Heart right ventricle (tissue), 16 donors: ENCODE data around the gene ATP11B. TPM values are rescaled to one million over a fixed set of nuclear protein-coding genes. Genes with fewer than 3 reads are reported as not detected.
"Not testable (repeated sequence)": the region's sequence is repeated elsewhere in the genome, so short reads cannot be mapped to it uniquely, and the experiment has no call there.

Experiments used
- ATAC-seq, 8 donors: fragments of 200-7000 bp; cut with Tn5 transposase; one replicate each; pipeline ENCODE4 v1.9.1; 2020; ENCODE audit warnings: mild to moderate bottlenecking in 8 of 8, moderate library complexity in 8 of 8, moderate number of reproducible peaks in 1 of 8
- DNase-seq, 2 donors: peaks; one replicate each; pipeline ENCODE4 v3.0.0-alpha.2; 2020
- H3K27ac ChIP-seq, 10 donors: fragments of 200-600 bp; sonication (generic) in 2 of 10; one replicate each; pipeline versions ENCODE4 v1.5.0 to v1.8.0; 2020 to 2022; ENCODE audit warnings: mild to moderate bottlenecking in 3 of 10
- H3K27me3 ChIP-seq, 7 donors: fragments of 200-600 bp; one replicate each; pipeline ENCODE4 v1.8.0; 2021 to 2022; ENCODE audit warnings: mild to moderate bottlenecking in 2 of 7
- H3K36me3 ChIP-seq, 9 donors: fragments of 200-600 bp; sonication (generic) in 1 of 9; one replicate each; pipeline versions ENCODE4 v1.5.0 to v1.8.0; 2020 to 2022; ENCODE audit warnings: mild to moderate bottlenecking in 2 of 9
- H3K4me1 ChIP-seq, 9 donors: fragments of 200-600 bp; sonication (generic) in 1 of 9; one replicate each; pipeline versions ENCODE4 v1.5.0 to v1.8.0; 2020 to 2022; ENCODE audit warnings: mild to moderate bottlenecking in 4 of 9
- H3K4me3 ChIP-seq, 10 donors: fragments of 200-600 bp; sonication (generic) in 2 of 10; one replicate each; pipeline versions ENCODE4 v1.5.0 to v1.8.0; 2020 to 2022; ENCODE audit warnings: mild to moderate bottlenecking in 7 of 10, moderate library complexity in 2 of 10
- H3K9me3 ChIP-seq, 11 donors: fragments of 200-600 bp in 10 of 11; sonication (generic) in 2 of 11; one replicate each; pipeline versions ENCODE4 v1.5.0 to v1.8.0; 2013 to 2022; ENCODE audit warnings: mild to moderate bottlenecking in 2 of 11, control low read depth in 1 of 11, moderate library complexity in 1 of 11
- WGBS, 2 donors: extraction: QIAGEN DNeasy Blood & Tissue Kit; methylation state at CpG; one replicate each; pipeline ENCODE4 v1.1.7; 2013; ENCODE audit warnings: inconsistent platforms in 1 of 2; 5-methylcytosine and 5-hydroxymethylcytosine counted together
- intact Hi-C, 10 donors: fragments of 100-400 bp; cut with DNase I; formaldehyde crosslinking; loops; one replicate each; pipeline versions ENCODE4 v1.11.1 to v1.14.2; 2022
- polyA plus RNA-seq, 2 donors: library from polyadenylated mRNA; stranded (reverse); fragments of 200-250 nt; gene quantifications; one replicate each; pipeline ENCODE4 v1.2.3, GENCODE V29; 2013
- total RNA-seq, 10 donors: library from RNA; stranded (reverse); fragmentation: NEBNext Ultra II Directional in 3 of 10; extraction: Animal tissue kit (Norgen Biotek cat#: 25700) in 3 of 10; gene quantifications; one replicate each; pipeline versions ENCODE4 v1.2.1 to v1.2.4, GENCODE V29; 2021 to 2023
- TF ChIP-seq, protein P1 (sequence below), 9 donors: fragments of 200-600 bp; sonication (generic) in 2 of 9; IDR thresholded peaks; one replicate each; pipeline versions ENCODE4 v1.5.0 to v1.8.0; 2021 to 2022; ENCODE audit warnings: antibody characterized with exemption in 9 of 9, mild to moderate bottlenecking in 5 of 9, moderate library complexity in 1 of 9
- donor health status: Arrhythmogenic right ventricular cardiomyopathy.
- donor health status: ischemic (EF 13 %, LVEDD 7.1; RV severe dilation, severe dysfunction).
- donor health status: healthy with polysubstance abuse.
- donor health status: DM: no; HTN: yes; CAD: no.
- donor health status: DM: no; HTN: no; CAD: no.
- donor health status: ischemic (EF 25% LVEDD 6.9; RV normal size, moderate dysfunction).
- donor health status: ischemic (EF 25% LVEDD 5.7; RV mildly dilated, moderate dysfunction).
- donor health status: healthy.
- donor health status: DM: yes; HTN: yes; CAD: no.
- donor health status: Ischemic cardiomyopathy.
- donor health status: ischemic (EF 35%, LVEDD 5.7; RV mildly dilated, moderate dysfunction).
- donor health status: nonischemic (EF 11% LVEDD 7.7; RV severe dilation, severe dysfunction).
- donor health status: DM: yes; HTN: yes; CAD: no.
- donor health status: PGD.
- donor health status: ischemic (EF 29% LVEDD 5.4; RV normal size, mild dysfunction).
- donor health status: nonischemic (EF 23%, LVEDD 6.1; RV moderate dilation, normal function).

The ATP11B gene
- total and polyA plus RNA-seq, 12 donors, result 5.3 to 47.8 (median 36.8) TPM

DNA sequence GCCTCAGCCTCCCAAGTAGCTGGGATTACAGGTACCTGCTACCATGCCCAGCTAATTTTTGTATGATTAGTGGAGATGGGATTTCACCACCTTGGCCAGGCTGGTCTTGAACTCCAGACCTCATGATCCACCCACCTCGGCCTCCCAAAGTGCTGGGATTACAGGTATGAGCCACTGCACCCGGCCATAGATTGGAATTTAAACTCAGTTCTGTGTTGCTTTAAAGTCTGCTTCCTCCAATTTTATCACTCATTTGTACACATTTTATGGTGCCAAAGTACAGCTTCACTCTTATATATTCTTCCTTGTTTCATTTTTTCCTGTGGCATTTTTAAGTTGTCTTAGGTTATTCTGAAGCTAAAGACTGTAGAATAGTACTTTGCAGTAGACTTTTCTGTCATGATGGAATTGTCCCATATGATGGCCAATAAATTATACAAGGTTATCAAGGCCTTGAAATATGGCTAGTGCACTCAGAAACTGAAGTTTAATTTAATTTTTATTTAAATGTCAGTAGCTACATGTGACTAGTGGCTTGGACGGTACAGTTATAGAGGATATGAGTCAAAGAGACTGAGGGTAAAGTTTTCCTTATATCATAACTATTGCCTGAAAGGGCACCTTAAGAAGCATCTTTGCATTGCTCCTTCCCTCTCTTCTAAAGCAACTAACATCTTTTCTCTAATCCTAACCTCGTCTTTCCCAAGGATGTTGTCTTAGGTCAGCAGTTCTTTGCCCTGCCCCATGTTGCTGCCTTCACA lies 28.1 kb downstream of the ATP11B start:
- ATAC-seq (no peak), DNase-seq (no peak)
- H3K4me3 ChIP-seq, result no peak overlapping the region
- peaks cover 0 to 40% (median 12%) of the 10 kb centered on the region in 9 donors for H3K4me1 ChIP-seq
- no peaks in the 10 kb centered on the region for H3K27me3 ChIP-seq
- 92 to 94% methylated on average over 4 of the region's 4 CpGs for WGBS, 2 donors
- intact Hi-C loops, result no loop called here
- H3K27ac ChIP-seq, result no peak overlapping the region
- TF ChIP-seq, protein P1, sequence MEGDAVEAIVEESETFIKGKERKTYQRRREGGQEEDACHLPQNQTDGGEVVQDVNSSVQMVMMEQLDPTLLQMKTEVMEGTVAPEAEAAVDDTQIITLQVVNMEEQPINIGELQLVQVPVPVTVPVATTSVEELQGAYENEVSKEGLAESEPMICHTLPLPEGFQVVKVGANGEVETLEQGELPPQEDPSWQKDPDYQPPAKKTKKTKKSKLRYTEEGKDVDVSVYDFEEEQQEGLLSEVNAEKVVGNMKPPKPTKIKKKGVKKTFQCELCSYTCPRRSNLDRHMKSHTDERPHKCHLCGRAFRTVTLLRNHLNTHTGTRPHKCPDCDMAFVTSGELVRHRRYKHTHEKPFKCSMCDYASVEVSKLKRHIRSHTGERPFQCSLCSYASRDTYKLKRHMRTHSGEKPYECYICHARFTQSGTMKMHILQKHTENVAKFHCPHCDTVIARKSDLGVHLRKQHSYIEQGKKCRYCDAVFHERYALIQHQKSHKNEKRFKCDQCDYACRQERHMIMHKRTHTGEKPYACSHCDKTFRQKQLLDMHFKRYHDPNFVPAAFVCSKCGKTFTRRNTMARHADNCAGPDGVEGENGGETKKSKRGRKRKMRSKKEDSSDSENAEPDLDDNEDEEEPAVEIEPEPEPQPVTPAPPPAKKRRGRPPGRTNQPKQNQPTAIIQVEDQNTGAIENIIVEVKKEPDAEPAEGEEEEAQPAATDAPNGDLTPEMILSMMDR (IDR thresholded peaks at IDR 0.05), result no peak
- H3K9me3 ChIP-seq, result peaks cover 0 to 6% (median 0%) of the 10 kb centered on the region in 11 donors
- H3K36me3 ChIP-seq, result peaks cover 0 to 24% (median 0%) of the 10 kb centered on the region in 9 donors

- H3K27me3 ChIP-seq, intact Hi-C loops, DNase-seq, H3K27ac ChIP-seq, ATAC-seq, H3K4me3 ChIP-seq, H3K9me3 ChIP-seq: not testable (repeated sequence)
- peaks cover 0 to 24% (median 0%) of the 10 kb centered on the region in 9 donors for H3K36me3 ChIP-seq
- peaks cover 0 to 32% (median 10%) of the 10 kb centered on the region in 9 donors for H3K4me1 ChIP-seq
- 94 to 96% methylated on average over 5 of the region's 5 CpGs for WGBS, 2 donors
Observed at GRCh38 chr3:182822260-182822659, 29.0 kb downstream of the ATP11B start.

GRCh38 chr3:182824957-182825356 lies 31.7 kb downstream of the ATP11B start:
- peaks cover 0 to 6% (median 0%) of the 10 kb centered on the region in 11 donors for H3K9me3 ChIP-seq
- intact Hi-C loops, result loop anchor here in 1 of 10 donors (5.0 kb wide), 1 partner anchor 33 kb away; the partner anchor contains the start of gene ATP11B
- no peak overlapping the region for H3K27ac ChIP-seq
- no peak for ATAC-seq
- no peaks in the 10 kb centered on the region for H3K27me3 ChIP-seq
- no peak for DNase-seq
- H3K4me1 ChIP-seq, result peaks cover 0 to 25% (median 0%) of the 10 kb centered on the region in 9 donors
- H3K4me3 ChIP-seq, result no peak overlapping the region
- H3K36me3 ChIP-seq, result peaks cover 0 to 37% (median 0%) of the 10 kb centered on the region in 9 donors
- TF ChIP-seq, protein P1 (IDR thresholded peaks at IDR 0.05), result no peak

DNA sequence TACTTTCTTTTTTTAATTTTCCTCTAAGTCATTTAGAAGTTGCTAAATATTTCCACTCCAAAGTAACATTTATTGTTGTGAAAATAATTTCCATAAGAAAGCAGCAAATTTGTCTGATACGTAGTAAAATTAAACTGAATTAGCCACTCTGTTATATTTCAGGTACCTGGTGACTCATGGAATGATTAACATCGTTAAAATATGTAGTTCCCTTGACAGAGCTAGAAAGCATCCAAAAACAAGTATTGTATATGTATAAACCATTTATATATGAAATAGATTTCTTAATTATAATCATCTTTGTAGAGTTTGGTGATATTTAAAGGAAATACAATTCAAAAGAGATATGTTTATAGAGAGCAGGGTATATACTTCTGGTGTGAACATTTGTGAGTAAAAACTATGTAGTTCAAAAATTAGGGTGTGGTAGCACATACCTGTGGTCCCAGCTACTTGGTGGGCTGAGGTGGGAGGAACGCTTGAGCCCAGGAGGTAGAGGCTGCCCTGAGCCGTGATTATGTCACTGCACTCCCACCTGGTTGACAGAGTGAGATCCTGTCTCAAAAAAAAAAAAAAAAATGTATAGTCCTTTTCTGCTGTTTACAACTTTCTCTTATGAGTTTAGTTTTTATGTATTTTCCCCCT lies 36.6 kb downstream of the ATP11B start:
- Histone ChIP-seq H3K4me1 (peaks cover 0 to 9% (median 0%) of the 10 kb centered on the region in 9 donors), H3K4me3 (no peak overlapping the region), H3K27ac (no peak overlapping the region), H3K27me3 (no peaks in the 10 kb centered on the region), H3K9me3 (no peaks in the 10 kb centered on the region), H3K36me3 (peaks cover 0 to 53% (median 12%) of the 10 kb centered on the region in 9 donors)
- intact Hi-C loops, result loop anchor here in 1 of 10 donors (5.0 kb wide), 1 partner anchor 38 kb away; the partner anchor contains the start of gene ATP11B
- DNase-seq, result no peak
- TF ChIP-seq, protein P1 (IDR thresholded peaks at IDR 0.05), result no peak
- 95 to 98% methylated on average over 4 of the region's 4 CpGs for WGBS, 2 donors
- no peak for ATAC-seq
